PFSK-1 (cell line): ENCODE data around the gene FAM83B.

ENCODE experiments used
- POLR2AphosphoS5 ChIP-seq: IDR thresholded peaks from 2 replicates; pipeline ENCODE4 v1.6.1; 2012; ENCODE audit warnings: low read depth, mild to moderate bottlenecking, control low read depth, low read length, moderate library complexity
- REST ChIP-seq, 2 experiments: IDR thresholded peaks; 2 replicates each; pipeline versions ENCODE4 v1.6.1 to v1.8.0; 2011 to 2012; ENCODE audit warnings: low read depth in 2 of 2, low read length in 2 of 2, control low read depth in 1 of 2, inconsistent platforms in 1 of 2, mild to moderate bottlenecking in 1 of 2, moderate library complexity in 1 of 2; ENCODE audit not compliant: insufficient read depth in 1 of 2
- SIN3A ChIP-seq: IDR thresholded peaks from 2 replicates; pipeline ENCODE4 v1.6.1; 2012; ENCODE audit warnings: mild to moderate bottlenecking, low read length, moderate library complexity, borderline replicate concordance; ENCODE audit not compliant: insufficient read depth
- TAF1 ChIP-seq: IDR thresholded peaks from 2 replicates; pipeline ENCODE4 v1.6.1; 2012; ENCODE audit warnings: low read length, control low read depth, borderline replicate concordance; ENCODE audit not compliant: insufficient read depth

GRCh38 chr6:54937371-54937770, 90.8 kb downstream of the FAM83B start:
- no peak for TF ChIP-seq REST (IDR thresholded peaks at IDR 0.05; ENCODE audit: insufficient read depth in 1 of 2, low read depth in 2 of 2, low read length in 2 of 2)
- TF ChIP-seq TAF1 = no peak
- no peak for TF ChIP-seq POLR2AphosphoS5
- TF ChIP-seq SIN3A = no peak
